Prostate gland (tissue), 2 donors: ENCODE data around the gene BIRC2. TPM values are rescaled to one million over a fixed set of nuclear protein-coding genes. Genes with fewer than 3 reads are reported as not detected.

Source experiments
- DNase-seq: peaks from one replicate; pipeline ENCODE4 v3.0.0-alpha.2; 2019; ENCODE audit warnings: low spot score
- H3K27ac ChIP-seq, 2 donors: fragments of 200-600 bp; sonication (generic); 2 replicates each; pipeline ENCODE4 v1.5.1; 2017 to 2019
- H3K27me3 ChIP-seq: fragments of 200-600 bp; sonication (generic); replicated peaks from 2 replicates; pipeline ENCODE4 v1.5.1; 2019; ENCODE audit not compliant: insufficient read depth
- H3K36me3 ChIP-seq, 2 donors: fragments of 200-600 bp; sonication (generic); 1 replicate in 1 of 2; 2 replicates in 1 of 2; pipeline versions ENCODE4 v1.5.1 to v1.8.1; 2017 to 2019
- H3K4me1 ChIP-seq: fragments of 200-600 bp; sonication (generic); replicated peaks from 2 replicates; pipeline ENCODE4 v1.5.1; 2019
- H3K4me3 ChIP-seq, 2 donors: fragments of 200-600 bp; sonication (generic); 2 replicates each; pipeline ENCODE4 v1.5.1; 2017 to 2019
- H3K9me3 ChIP-seq: fragments of 200-600 bp; sonication (generic); 2 replicates; pipeline ENCODE4 v1.5.1; 2017
- CTCF ChIP-seq, 4 experiments: fragments of 200-600 bp in 2 of 4; fragments of 450-650 bp in 2 of 4; sonication (generic) in 2 of 4; IDR thresholded peaks; 1 replicate in 3 of 4; 2 replicates in 1 of 4; pipeline ENCODE4 v1.5.1; 2016 to 2019; ENCODE audit warnings: antibody characterized with exemption in 4 of 4, mild to moderate bottlenecking in 2 of 4, moderate library complexity in 2 of 4
- POLR2A ChIP-seq: fragments of 450-650 bp; IDR thresholded peaks from one replicate; pipeline ENCODE4 v1.6.1; 2016; ENCODE audit warnings: antibody characterized with exemption, mild to moderate bottlenecking
- POLR2AphosphoS5 ChIP-seq: sonication (generic); formaldehyde crosslinking; IDR thresholded peaks from one replicate; pipeline ENCODE4 v1.6.1; 2017; ENCODE audit warnings: antibody characterized with exemption
- WGBS: methylation state at CpG from one replicate; pipeline ENCODE4 v1.1.5; 2018; 5-methylcytosine and 5-hydroxymethylcytosine counted together
- intact Hi-C: fragments of 100-400 bp; cut with DNase I; formaldehyde crosslinking; loops from one replicate; pipeline ENCODE4 v1.14.2; 2022
- total RNA-seq, 2 donors: library from RNA; depleted of rRNA; stranded (reverse); fragments of >200 nt; gene quantifications; one replicate each; pipeline ENCODE4 v1.1.0, GENCODE V29; 2016

The BIRC2 gene
- total RNA-seq, 2 donors from 2014 or later, result 48.7 to 54.5 TPM

GRCh38 chr11:102306048-102306597 is 40.9 kb upstream of the BIRC2 start:
- intact Hi-C loops, result no loop called here
- Histone ChIP-seq H3K4me3 (no peak overlapping the region), H3K9me3 (no peaks in the 10 kb centered on the region), H3K27ac (peak overlapping the region; percentile 52 to 53), H3K27me3 (no peaks in the 10 kb centered on the region), H3K36me3 (no peaks in the 10 kb centered on the region), H3K4me1 (no peaks in the 10 kb centered on the region)
- TF ChIP-seq CTCF (IDR thresholded peaks at IDR 0.05) (no peak), POLR2A (no peak), POLR2AphosphoS5 (peak; percentile 77)
- WGBS, result 48% methylated on average over 5 of the region's 5 CpGs
- peak; percentile 89 for DNase-seq

- H3K4me3 ChIP-seq, result no peak overlapping the region
- peak overlapping the region; percentile 37 to 41 for H3K27ac ChIP-seq
- WGBS, result 43% methylated on average over 9 of the region's 9 CpGs
- no peaks in the 10 kb centered on the region for H3K4me1 ChIP-seq
- intact Hi-C loops, result no loop called here
- DNase-seq, result no peak
- no peaks in the 10 kb centered on the region for H3K36me3 ChIP-seq
- H3K27me3 ChIP-seq, result no peaks in the 10 kb centered on the region
- TF ChIP-seq POLR2A, result no peak
- no peak for TF ChIP-seq CTCF (IDR thresholded peaks at IDR 0.05)
- TF ChIP-seq POLR2AphosphoS5, result no peak
- H3K9me3 ChIP-seq, result no peaks in the 10 kb centered on the region
These were observed 39.9 kb upstream of the BIRC2 start for GRCh38 chr11:102306817-102307726.

- TF ChIP-seq POLR2A, result no peak
- TF ChIP-seq CTCF (IDR thresholded peaks at IDR 0.05), result no peak
- TF ChIP-seq POLR2AphosphoS5, result no peak
- H3K4me3 ChIP-seq, result no peak overlapping the region
- no peak for DNase-seq
- intact Hi-C loops, result no loop called here
- no peaks in the 10 kb centered on the region for H3K9me3 ChIP-seq
- H3K36me3 ChIP-seq, result no peaks in the 10 kb centered on the region
- H3K27me3 ChIP-seq, result no peaks in the 10 kb centered on the region
- H3K27ac ChIP-seq, result no peak overlapping the region
- H3K4me1 ChIP-seq, result no peaks in the 10 kb centered on the region
These were observed 39.3 kb upstream of the BIRC2 start for GRCh38 chr11:102307727-102308038.

- DNase-seq, result no peak
- no peak for TF ChIP-seq POLR2AphosphoS5
- TF ChIP-seq POLR2A, result no peak
- TF ChIP-seq CTCF (IDR thresholded peaks at IDR 0.05), result no peak
- Histone ChIP-seq H3K27ac (no peak overlapping the region), H3K36me3 (no peaks in the 10 kb centered on the region), H3K4me3 (no peak overlapping the region), H3K27me3 (no peaks in the 10 kb centered on the region), H3K9me3 (no peaks in the 10 kb centered on the region), H3K4me1 (no peaks in the 10 kb centered on the region)
- WGBS, result 89% methylated on average over 25 of the region's 25 CpGs
- intact Hi-C loops, result no loop called here
These were observed 37.1 kb upstream of the BIRC2 start for GRCh38 chr11:102309621-102310541.
